NT2/D1 (cell line): ENCODE data around the gene METTL13.

Experiments
- DNase-seq: peaks from one replicate; pipeline ENCODE4 v3.0.0-alpha.2; 2011; ENCODE audit warnings: low read depth, low spot score
- H3K27me3 ChIP-seq: 2 replicates; pipeline ENCODE4 v1.6.0; 2011; ENCODE audit warnings: mild to moderate bottlenecking; ENCODE audit not compliant: insufficient read length, insufficient read depth
- H3K36me3 ChIP-seq: 2 replicates; pipeline ENCODE4 v1.6.1; 2011; ENCODE audit warnings: mild to moderate bottlenecking, low read length, mixed read lengths; ENCODE audit not compliant: insufficient read depth, insufficient read length
- H3K4me1 ChIP-seq: 2 replicates; pipeline ENCODE4 v1.5.1; 2011; ENCODE audit not compliant: insufficient read depth, insufficient read length
- H3K4me3 ChIP-seq: 2 replicates; pipeline ENCODE4 v1.5.1; 2011; ENCODE audit warnings: low read depth; ENCODE audit not compliant: insufficient read length
- H3K9ac ChIP-seq: 2 replicates; pipeline ENCODE4 v1.6.0; 2011; ENCODE audit warnings: low read depth; ENCODE audit not compliant: insufficient read length
- H3K9me3 ChIP-seq: 2 replicates; pipeline ENCODE4 v1.5.1; 2011; ENCODE audit warnings: mild to moderate bottlenecking, low read length; ENCODE audit not compliant: insufficient read depth
- SUZ12 ChIP-seq: IDR thresholded peaks from 2 replicates; pipeline ENCODE4 v1.6.1; 2011; ENCODE audit not compliant: insufficient read length, insufficient read depth; ENCODE audit errors: extremely low read depth
- YY1 ChIP-seq: IDR thresholded peaks from 2 replicates; pipeline ENCODE4 v1.6.1; 2011; ENCODE audit not compliant: insufficient read length, insufficient read depth
- ZNF274 ChIP-seq: IDR thresholded peaks from 2 replicates; pipeline ENCODE4 v1.6.1; 2011; ENCODE audit warnings: mild to moderate bottlenecking, low read depth, low read length

The METTL13 gene

GRCh38 chr1:171786534-171786933 is 5.1 kb downstream of the METTL13 start:
- no peaks in the 10 kb centered on the region for H3K27me3 ChIP-seq
- H3K36me3 ChIP-seq: peaks cover 88% of the 10 kb centered on the region
- no peak overlapping the region for H3K9ac ChIP-seq
- no peak for TF ChIP-seq SUZ12
- TF ChIP-seq YY1: no peak
- TF ChIP-seq ZNF274: no peak
- H3K4me1 ChIP-seq: peaks cover 6% of the 10 kb centered on the region
- no peaks in the 10 kb centered on the region for H3K9me3 ChIP-seq
- DNase-seq: no peak
- no peak overlapping the region for H3K4me3 ChIP-seq

GRCh38 chr1:171787686-171788480 is 6.4 kb downstream of the METTL13 start:
- Histone ChIP-seq H3K4me1 (peaks cover 6% of the 10 kb centered on the region), H3K36me3 (peaks cover 100% of the 10 kb centered on the region)

GRCh38 chr1:171788696-171789095 is 7.2 kb downstream of the METTL13 start:
- Histone ChIP-seq H3K9me3 (no peaks in the 10 kb centered on the region), H3K4me3 (no peak overlapping the region), H3K36me3 (peaks cover 100% of the 10 kb centered on the region), H3K9ac (no peak overlapping the region), H3K4me1 (peaks cover 6% of the 10 kb centered on the region), H3K27me3 (no peaks in the 10 kb centered on the region)
- TF ChIP-seq YY1: no peak
- TF ChIP-seq SUZ12: no peak
- TF ChIP-seq ZNF274: no peak
- no peak for DNase-seq

More at GRCh38 chr1:171787686-171788480, 6.4 kb downstream of the METTL13 start:
- H3K27me3 ChIP-seq: no peaks in the 10 kb centered on the region
- TF ChIP-seq YY1 (no peak), SUZ12 (no peak), ZNF274 (no peak)
- no peak overlapping the region for H3K4me3 ChIP-seq
- no peak for DNase-seq
- no peaks in the 10 kb centered on the region for H3K9me3 ChIP-seq
- no peak overlapping the region for H3K9ac ChIP-seq

- DNase-seq: no peak
- H3K36me3 ChIP-seq: peaks cover 100% of the 10 kb centered on the region
- no peak for TF ChIP-seq ZNF274
- no peak for TF ChIP-seq YY1
- no peak for TF ChIP-seq SUZ12
These were observed 8.9 kb downstream of the METTL13 start for GRCh38 chr1:171790318-171790717.

GRCh38 chr1:171792656-171793369 is 11.4 kb downstream of the METTL13 start:
- TF ChIP-seq ZNF274 (no peak), SUZ12 (no peak), YY1 (no peak)
- DNase-seq: no peak
- Histone ChIP-seq H3K9me3 (no peaks in the 10 kb centered on the region), H3K36me3 (peaks cover 100% of the 10 kb centered on the region), H3K27me3 (no peaks in the 10 kb centered on the region), H3K9ac (no peak overlapping the region), H3K4me1 (no peaks in the 10 kb centered on the region), H3K4me3 (no peak overlapping the region)

More at GRCh38 chr1:171790318-171790717, 8.9 kb downstream of the METTL13 start:
- Histone ChIP-seq H3K4me3 (no peak overlapping the region), H3K9me3 (no peaks in the 10 kb centered on the region), H3K9ac (no peak overlapping the region), H3K4me1 (no peaks in the 10 kb centered on the region), H3K27me3 (no peaks in the 10 kb centered on the region)

- H3K4me1 ChIP-seq: no peaks in the 10 kb centered on the region
- no peak overlapping the region for H3K9ac ChIP-seq
- peaks cover 100% of the 10 kb centered on the region for H3K36me3 ChIP-seq
- TF ChIP-seq ZNF274 (no peak), SUZ12 (no peak), YY1 (no peak)
- no peaks in the 10 kb centered on the region for H3K27me3 ChIP-seq
- H3K4me3 ChIP-seq: no peak overlapping the region
- H3K9me3 ChIP-seq: no peaks in the 10 kb centered on the region
- DNase-seq: no peak
These were observed 12.2 kb downstream of the METTL13 start for GRCh38 chr1:171793636-171794035.

DNA sequence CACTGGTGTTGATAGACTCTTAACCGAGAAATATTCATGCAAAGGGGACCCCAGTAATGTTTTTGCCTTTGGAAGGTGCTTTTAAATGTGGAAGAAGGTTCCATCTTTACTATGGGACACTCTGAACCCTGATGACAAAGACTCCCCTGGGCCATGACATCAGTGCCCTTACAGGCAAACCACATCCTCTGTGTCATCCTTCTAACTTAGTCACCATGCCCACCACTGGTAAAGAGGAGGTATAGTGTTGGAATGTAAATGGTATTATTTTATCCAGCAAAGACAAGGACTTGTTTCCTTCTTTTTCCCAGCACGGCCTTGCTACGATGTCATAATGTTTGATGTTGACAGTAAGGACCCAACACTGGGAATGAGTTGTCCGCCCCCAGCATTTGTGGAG is 12.6 kb downstream of the METTL13 start:
- DNase-seq: no peak
- TF ChIP-seq YY1: no peak
- TF ChIP-seq ZNF274: no peak
- no peak for TF ChIP-seq SUZ12
- Histone ChIP-seq H3K4me3 (no peak overlapping the region), H3K4me1 (no peaks in the 10 kb centered on the region), H3K27me3 (no peaks in the 10 kb centered on the region), H3K9ac (no peak overlapping the region), H3K9me3 (no peaks in the 10 kb centered on the region), H3K36me3 (peaks cover 98% of the 10 kb centered on the region)
